ENCODE measurements around the gene INMT. TPM values are rescaled to one million over a fixed set of nuclear protein-coding genes. Genes with fewer than 3 reads are reported as not detected.
A peak's percentile ranks its signal among the peaks of the same experiment; 100 is the strongest.

Gene INMT
- total and polyA plus RNA-seq, 8 donors, result 4.2 to 18.7 (median 9.6) TPM

DNA sequence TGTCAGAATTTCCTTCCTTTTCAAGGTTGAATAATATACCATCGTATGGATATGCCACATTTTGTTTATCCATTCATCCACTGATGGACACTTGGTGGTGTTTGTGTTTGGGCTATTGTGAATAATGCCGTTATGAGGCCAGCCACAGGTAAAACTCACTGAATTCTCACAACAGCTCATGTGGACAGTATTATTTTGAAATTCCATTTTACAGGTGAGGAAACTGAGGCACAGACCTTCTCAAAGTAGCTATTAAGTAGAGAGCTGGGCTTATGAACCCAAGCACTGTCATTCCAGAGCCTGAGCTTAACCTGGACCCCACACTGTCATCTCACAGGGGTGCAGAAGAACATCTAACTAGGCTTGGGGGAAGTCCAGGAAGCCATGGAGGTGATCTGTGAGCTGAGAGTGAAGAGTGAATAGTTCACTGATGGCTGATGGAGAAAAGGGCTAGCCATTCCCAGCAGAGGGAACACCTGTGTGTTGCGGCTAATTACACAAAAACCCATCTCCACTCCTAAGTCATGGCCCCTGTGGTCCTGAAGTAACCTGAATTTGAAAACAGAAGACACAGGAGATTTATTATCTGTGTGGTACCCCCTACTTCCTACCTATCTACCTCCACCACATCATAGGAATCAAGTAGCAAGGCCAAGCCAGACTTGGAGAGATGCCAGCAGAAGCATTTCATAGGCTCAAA lies 8.7 kb downstream of the INMT start:
- DNase-seq, result no peak
- no peak for ATAC-seq
- Histone ChIP-seq H3K36me3 (no peaks in the 10 kb centered on the region), H3K4me1 (no peaks in the 10 kb centered on the region), H3K27me3 (no peaks in the 10 kb centered on the region), H3K4me3 (no peak overlapping the region), H3K9me3 (no peaks in the 10 kb centered on the region), H3K27ac (no peak overlapping the region)
- no peak for FAIRE-seq
- 92 to 95% methylated on average over 3 of the region's 3 CpGs for WGBS, 2 donors
- TF ChIP-seq, protein P1, sequence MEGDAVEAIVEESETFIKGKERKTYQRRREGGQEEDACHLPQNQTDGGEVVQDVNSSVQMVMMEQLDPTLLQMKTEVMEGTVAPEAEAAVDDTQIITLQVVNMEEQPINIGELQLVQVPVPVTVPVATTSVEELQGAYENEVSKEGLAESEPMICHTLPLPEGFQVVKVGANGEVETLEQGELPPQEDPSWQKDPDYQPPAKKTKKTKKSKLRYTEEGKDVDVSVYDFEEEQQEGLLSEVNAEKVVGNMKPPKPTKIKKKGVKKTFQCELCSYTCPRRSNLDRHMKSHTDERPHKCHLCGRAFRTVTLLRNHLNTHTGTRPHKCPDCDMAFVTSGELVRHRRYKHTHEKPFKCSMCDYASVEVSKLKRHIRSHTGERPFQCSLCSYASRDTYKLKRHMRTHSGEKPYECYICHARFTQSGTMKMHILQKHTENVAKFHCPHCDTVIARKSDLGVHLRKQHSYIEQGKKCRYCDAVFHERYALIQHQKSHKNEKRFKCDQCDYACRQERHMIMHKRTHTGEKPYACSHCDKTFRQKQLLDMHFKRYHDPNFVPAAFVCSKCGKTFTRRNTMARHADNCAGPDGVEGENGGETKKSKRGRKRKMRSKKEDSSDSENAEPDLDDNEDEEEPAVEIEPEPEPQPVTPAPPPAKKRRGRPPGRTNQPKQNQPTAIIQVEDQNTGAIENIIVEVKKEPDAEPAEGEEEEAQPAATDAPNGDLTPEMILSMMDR (IDR thresholded peaks at IDR 0.05), result no peak
- intact Hi-C loops (cut with DNase I), result no loop called here

DNA sequence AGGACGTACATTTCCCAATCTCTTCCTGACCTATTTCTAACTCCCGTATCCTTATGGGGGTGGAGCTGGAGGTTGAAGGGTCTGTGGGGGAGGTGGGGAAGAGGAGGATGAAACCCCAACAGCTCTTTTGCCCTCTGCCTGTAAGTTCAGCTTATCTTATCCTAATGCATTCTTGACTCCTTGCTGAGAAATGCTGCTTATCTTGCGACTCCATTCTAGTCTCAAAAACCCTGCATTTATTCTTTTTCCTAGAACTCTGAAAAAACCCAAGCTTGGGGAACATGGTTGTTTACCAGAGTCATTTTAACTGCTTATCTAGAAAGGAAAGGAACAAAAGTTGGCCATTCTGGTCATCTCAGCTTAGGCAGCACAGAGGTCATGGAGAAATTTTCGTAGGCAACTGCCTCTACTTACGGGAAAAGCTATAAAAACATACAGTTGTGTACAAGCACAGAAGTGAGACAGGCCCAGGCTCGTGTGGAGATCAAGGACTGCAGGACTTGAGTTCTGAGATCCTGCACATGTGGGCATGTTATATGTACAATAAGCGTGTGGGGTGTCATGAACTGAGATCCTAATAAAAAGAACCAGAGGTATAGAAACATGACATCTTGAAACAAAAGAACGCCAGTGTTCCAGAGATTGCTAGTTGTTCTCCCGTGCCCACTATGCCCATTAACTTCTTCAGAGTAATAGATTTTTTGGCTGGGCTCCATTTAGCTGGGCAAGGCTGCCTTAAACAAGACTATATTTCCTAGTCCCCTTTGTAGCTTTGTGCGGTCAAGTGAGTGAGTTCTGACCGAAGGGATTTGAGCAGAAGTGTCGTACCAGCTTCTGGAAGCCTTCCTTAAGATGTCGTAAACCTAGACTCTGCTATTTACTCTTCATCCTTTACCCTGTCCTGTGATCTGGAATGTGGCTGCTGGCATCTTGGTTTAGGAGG lies 9.6 kb downstream of the INMT start:
- Histone ChIP-seq H3K4me1 (no peaks in the 10 kb centered on the region), H3K4me3 (no peak overlapping the region), H3K36me3 (no peaks in the 10 kb centered on the region), H3K9me3 (no peaks in the 10 kb centered on the region), H3K27ac (no peak overlapping the region), H3K27me3 (no peaks in the 10 kb centered on the region)
- TF ChIP-seq, protein P1 (IDR thresholded peaks at IDR 0.05), result no peak
- FAIRE-seq, result no peak
- ATAC-seq, result peak in 1 of 4 donors; percentile 18
- WGBS, 2 donors, result 74% methylated on average over 13 of the region's 13 CpGs
- DNase-seq, result no peak
- intact Hi-C loops (cut with DNase I), result no loop called here

DNA sequence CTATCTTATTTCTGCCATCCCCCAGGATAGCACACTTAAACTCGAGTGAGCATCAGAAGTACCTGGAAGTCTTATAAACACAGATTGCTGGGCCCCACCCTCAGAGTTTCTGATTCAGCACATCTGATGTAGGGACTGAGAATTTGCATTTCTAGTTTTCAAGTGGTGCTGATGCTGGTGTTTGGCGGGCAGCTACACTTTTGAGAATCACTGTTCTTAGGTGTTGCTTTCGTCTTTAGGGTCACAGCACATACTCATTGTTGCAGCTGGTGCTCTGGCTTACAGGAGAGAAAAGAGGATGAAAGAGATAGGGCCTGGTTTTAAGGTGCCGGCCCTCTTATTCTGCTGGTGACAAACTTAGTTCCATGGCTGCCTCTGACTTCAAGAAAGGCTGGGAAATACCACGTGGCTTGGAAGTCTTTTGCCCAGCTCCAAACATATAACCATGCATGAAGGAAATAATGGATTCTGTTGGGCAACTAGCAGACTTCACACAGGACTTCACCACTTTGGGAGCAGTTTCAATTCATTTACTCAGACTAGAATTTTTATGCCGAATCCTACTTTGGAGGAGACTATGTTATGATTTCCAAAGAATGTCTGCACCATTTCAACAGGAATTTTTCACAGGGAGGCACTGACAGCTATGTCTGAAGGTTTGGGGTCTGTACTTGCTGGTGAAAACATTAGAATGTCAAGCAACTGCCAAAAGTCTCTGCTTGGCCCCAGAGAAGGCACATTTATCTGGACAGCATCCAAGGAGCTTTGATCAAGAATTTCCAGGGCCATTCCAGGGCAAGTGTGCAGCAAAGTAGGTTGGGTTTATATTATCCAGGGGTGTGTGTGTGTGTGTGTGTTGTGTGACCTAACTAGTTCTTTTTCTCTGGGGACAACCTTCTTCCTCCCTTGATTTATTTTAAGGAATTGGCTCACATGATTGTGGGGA lies 12.4 kb downstream of the INMT start:
- WGBS, 2 donors, result 76 to 81% methylated on average over 6 of the region's 6 CpGs
- no peaks in the 10 kb centered on the region for H3K27me3 ChIP-seq
- H3K36me3 ChIP-seq, result no peaks in the 10 kb centered on the region
- no peak overlapping the region for H3K4me3 ChIP-seq
- H3K4me1 ChIP-seq, result no peaks in the 10 kb centered on the region
- ATAC-seq (peak; percentile 26 to 60 (median 54)), DNase-seq (no peak), FAIRE-seq (no peak)
- intact Hi-C loops (cut with DNase I), result no loop called here
- TF ChIP-seq, protein P1 (IDR thresholded peaks at IDR 0.05), result no peak
- no peak overlapping the region for H3K27ac ChIP-seq
- no peaks in the 10 kb centered on the region for H3K9me3 ChIP-seq

DNA sequence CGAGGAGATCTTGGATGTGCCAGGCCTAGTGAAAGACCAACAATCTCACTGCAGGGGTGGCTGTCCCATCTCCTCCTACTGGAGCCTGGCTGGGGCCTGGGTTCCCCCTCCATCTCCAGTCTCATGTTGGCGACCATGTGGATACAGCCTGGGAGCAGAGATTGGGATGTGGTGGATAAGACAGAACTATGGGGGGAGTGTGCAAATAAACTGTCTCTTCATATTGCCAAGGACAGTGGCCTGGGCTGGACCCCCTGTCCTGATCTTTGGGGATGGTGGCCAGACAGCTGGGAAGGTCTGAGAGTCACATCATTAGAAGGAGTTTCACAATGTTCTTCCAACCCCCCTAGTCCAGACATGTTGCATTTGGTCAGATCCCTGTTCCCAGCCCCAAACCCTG lies 13.5 kb downstream of the INMT start:
- FAIRE-seq (no peak), ATAC-seq (no peak), DNase-seq (no peak)
- H3K27ac ChIP-seq, result no peak overlapping the region
- no peaks in the 10 kb centered on the region for H3K27me3 ChIP-seq
- WGBS, 2 donors, result 95 to 96% methylated on average over 2 of the region's 2 CpGs
- TF ChIP-seq, protein P1 (IDR thresholded peaks at IDR 0.05), result no peak
- H3K4me3 ChIP-seq, result no peak overlapping the region
- H3K36me3 ChIP-seq, result no peaks in the 10 kb centered on the region
- intact Hi-C loops (cut with DNase I), result no loop called here
- H3K9me3 ChIP-seq, result no peaks in the 10 kb centered on the region
- no peaks in the 10 kb centered on the region for H3K4me1 ChIP-seq

Measured in pancreas (tissue), 10 donors.